HS-27A (cell line): Measurements from ENCODE around the gene INHBA.
A peak's percentile ranks its signal among the peaks of the same experiment; 100 is the strongest.

Source experiments
- DNase-seq: peaks from one replicate; pipeline ENCODE4 v3.0.0-alpha.2; 2012; ENCODE audit warnings: low read depth, missing footprints

Gene INHBA

GRCh38 chr7:41711283-41712064 is 8.6 kb upstream of the INHBA start:
- DNase-seq: no peak

- DNase-seq: no peak
These were observed 7.9 kb upstream of the INHBA start for GRCh38 chr7:41710838-41711237.

DNA sequence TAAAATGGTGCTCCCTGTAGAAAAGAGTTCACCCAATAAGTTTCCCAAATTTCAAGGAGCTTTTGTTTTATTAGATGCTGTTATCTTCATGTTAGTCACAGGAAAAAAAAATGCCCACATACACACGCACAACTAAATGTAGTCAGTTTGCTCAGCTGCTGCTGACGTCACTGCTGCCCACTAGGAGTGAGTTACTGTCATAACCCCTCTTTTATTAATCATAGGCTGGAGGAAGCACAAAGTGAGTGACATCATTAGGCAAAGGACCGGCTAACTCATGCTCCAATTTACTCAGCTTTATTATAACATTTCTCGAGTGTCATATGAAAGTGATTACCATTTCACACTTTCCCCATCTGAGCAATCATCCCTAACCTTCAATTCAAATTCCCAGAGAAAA is 6.7 kb upstream of the INHBA start:
- DNase-seq: no peak

GRCh38 chr7:41708581-41709358 is 5.9 kb upstream of the INHBA start:
- no peak for DNase-seq

GRCh38 chr7:41706228-41706930 is 3.5 kb upstream of the INHBA start:
- no peak for DNase-seq

DNA sequence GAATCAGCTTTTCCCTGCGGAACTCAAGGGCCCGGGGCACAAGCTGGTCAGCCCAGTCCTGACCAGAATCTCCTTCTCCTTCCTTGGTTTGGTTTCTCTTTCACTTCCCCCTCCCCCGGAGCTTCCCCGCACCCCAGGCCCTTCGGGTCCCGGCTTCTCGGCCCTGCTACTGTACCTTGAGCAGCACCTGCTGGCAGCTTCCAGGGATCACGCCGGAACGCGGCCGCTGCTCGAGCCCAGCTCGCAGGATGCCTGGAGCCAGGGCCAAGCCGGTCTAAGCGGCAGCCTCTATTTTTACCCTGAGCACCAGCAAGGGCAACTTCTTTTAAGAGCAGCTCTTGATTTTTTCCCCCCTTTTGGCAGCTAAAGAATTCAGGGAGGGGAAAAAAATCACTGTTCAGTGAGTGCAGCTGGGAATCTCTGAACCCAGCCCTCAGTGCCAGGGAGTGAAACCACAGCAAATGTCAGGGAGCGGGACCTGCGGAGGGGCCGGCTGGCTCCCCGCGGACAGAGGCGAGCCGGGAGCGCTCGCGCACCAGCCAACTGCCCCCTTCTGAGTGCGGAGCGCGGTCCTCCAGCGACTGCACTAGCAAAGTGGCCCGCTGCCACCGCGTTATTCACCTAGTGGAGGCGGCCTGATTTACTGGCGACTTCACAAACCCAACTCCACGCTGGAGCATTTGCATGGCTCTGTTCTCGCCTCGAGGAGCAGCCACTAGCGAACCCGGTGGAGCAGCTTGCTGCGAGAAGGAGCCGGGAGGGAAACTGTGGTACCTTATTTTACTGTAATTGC is 2.4 kb upstream of the INHBA start:
- peak; percentile 62 for DNase-seq

DNA sequence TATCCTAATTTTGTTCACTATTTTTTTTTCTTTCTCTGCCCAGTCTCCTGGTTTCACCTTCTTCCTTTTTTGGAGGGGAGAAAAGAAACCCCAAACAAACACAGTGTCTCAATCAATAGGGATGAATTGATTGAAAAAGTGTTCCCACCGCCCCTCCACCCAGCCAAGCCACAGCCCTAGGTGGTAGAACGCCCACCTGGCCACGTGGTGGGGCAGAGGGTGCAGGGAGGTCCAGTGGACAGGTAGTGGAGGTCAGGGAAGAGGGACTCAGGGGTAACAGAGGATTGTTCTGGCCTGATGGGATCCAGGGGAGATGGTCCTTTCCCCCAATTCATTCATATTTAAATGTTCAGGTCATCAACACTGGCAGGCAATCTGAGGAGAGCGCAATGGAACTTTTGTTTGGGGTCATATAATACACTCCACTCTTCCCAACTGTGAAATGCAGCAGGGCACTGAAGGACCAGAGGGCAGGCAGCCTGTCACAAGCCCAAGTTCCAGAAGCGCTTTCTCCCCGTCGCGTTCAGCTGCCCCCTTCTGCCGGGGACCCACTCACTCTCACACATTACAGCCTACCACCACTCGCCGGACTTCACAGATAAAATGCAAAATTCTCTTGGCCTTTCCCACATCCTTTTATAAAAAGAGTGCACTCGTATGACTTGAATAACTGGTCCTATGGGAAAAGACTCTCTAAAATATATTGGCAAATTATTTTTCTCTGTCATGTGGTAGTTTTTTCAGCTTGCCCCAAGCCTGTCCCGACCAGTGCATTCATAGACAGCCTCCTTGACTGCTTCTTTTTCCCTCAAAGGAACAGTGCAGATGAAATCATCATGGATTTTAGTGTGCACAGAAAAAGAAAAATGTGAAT is 1.6 kb downstream of the INHBA start:
- DNase-seq: no peak

DNA sequence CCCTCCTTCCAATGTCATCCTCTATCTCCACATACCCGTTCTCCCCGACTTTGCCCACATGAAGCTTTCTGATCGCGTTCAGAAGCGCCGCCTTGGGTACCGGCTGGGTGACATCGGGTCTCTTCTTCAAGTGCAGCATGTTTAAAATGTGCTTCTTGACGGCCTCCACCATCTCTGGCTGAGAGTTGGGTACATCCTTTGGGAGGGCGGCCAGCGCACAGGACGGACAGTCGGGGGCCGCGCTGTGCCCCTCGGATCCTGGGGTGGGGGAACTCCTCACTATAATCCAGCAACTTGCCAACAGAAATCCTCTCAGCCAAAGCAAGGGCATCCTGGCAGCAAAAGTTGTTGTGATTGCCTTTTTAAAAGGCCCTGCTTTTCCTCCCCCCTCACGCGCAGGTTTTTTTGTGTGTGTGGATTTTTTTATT is 2.8 kb downstream of the INHBA start:
- DNase-seq: no peak

- DNase-seq: no peak
These were observed 3.4 kb downstream of the INHBA start for GRCh38 chr7:41699516-41699915.

DNA sequence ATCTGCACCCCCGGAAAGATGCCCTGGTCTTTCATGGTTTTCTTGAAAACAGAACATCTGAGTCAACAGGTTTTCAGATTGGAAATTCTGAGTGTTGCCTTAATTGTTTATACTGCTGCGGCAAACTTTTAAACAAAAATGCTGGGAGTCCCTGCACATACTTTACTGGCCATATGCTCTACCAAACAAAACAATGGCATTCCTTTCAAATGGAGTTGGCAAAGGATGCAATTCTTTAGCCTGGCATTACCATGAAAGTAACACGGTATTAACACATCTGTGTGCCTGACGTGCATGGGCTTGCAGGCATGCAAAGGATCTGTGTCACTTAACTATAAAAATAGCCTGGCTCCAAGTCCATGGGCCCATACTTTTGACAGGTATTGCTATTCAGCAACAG is 4.2 kb downstream of the INHBA start:
- DNase-seq: no peak

DNA sequence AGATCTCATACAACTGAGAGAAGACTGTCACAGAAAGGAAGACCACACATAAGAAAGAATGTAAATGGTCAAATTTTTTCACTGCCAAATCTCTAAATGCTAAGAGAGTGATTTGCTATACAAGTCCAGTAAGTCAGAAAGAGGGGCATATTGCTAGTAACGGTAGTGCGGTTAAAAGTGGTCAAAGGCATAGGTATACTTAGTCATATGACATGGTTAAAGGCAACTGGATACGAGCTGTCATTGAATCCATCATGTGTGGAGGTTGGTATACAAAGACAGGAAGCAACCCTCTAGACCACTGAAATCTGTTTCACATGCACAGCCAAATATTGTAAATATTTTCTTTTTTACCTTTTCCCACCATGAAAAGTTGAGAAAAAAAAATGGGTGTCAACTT is 4.8 kb downstream of the INHBA start:
- no peak for DNase-seq

DNA sequence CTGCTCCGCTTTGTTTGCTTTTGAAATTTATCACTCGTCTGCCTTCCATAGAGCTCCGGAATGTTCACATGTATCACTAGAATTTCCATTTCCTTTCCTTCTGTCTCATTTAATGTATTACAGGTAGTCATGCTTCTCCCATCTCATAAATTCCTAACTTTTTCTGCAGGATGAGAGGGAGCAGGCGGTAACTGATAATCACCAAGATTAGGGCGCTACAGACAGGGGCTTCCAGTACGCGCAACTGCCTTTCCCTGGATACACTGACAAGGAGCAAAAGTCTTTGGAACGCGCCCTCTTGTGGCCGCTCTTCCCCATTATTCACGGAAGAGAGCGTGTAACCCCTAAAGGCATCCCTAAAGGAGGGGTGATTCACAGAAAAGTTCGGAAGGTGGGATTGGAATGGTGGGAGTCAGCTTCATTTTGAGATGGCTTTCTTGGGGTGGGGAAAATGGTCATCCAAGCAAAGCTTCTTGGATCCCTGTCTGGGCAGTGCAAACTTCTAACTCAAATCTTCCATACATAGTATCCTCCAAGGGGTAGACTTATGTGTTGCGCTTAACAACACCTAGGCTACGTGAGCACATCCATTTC is 6.5 kb downstream of the INHBA start:
- peak; percentile 82 for DNase-seq

- DNase-seq: no peak
These were observed 7.1 kb downstream of the INHBA start for GRCh38 chr7:41695661-41696322.

- no peak for DNase-seq
These were observed 8.4 kb downstream of the INHBA start for GRCh38 chr7:41694495-41694894.

GRCh38 chr7:41693150-41693997 is 9.5 kb downstream of the INHBA start:
- DNase-seq: no peak

DNA sequence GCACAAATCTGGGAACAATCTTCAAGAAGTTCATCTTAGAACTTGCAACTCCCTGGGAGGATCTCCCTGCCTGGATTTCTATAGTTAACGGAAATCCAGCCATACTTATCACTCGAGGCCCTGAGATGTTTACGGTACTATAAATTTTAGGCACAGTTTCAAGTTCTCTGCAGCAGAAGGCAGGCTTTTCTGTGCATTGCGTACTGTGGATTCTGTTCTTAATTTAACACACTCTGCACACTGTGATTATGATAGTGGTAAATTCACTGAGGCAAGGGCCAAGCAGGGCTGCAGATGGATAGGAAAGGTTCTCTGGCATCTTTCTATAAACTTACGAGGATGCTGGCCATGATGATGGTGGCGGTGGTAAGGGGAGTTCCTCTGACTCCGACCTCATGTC is 10.6 kb downstream of the INHBA start:
- no peak for DNase-seq

DNA sequence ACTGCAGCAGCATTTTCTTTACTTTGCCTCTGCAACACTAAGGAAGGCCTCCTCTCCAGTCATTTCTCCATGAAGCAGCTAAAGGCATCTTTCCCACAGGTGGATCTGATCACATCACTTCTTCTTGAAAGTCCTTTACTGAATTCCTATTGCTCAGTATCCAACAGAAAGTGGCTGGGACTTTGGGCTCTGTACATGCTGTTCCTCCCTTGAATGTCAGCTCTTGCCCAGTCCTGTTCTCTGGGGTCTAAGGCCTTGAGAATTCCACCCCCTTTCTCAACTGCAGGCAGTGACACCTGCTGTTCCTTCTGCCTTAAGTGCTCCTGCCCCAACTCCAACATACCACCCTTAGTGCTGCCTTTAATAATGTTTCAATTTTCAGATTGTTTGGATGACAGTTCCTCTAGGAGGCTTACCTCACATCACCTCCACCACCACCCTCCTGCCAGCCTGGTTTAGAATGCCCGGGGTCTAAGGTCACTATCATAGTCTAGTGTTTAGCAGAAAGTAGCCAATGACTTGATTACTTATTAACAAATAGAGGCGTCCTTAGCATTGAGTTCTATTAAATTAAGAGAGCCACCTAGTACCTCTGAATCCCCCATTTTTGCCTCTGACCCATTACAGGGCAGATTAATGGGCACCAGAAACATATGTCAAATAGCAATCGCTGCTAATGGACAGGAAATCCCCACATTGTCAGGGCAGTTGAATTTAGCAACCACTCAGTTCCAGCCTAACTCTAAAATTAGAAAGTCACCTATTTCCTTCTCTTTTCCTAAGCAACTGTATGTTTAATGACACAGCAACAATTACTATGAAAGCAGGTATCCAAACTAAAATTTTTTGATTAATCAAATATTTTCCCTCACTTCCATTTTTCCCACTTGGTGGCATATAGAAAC is 11.4 kb downstream of the INHBA start:
- no peak for DNase-seq

GRCh38 chr7:41689815-41690214 is 13.1 kb downstream of the INHBA start:
- no peak for DNase-seq
